GM19463 (cell line): ENCODE results near the gene FLOT1.

Source experiments
- ATAC-seq: cut with Tn5 transposase; IDR thresholded peaks from one replicate; pipeline ENCODE4 v1.9.1; 2021; ENCODE audit warnings: mild to moderate bottlenecking, moderate library complexity; ENCODE audit not compliant: unreplicated experiment

The FLOT1 gene

GRCh38 chr6:30705620-30706019 lies 36.9 kb downstream of the FLOT1 start:
- no peak for ATAC-seq

- no peak for ATAC-seq
Observed at GRCh38 chr6:30703821-30704220, 38.7 kb downstream of the FLOT1 start.

DNA sequence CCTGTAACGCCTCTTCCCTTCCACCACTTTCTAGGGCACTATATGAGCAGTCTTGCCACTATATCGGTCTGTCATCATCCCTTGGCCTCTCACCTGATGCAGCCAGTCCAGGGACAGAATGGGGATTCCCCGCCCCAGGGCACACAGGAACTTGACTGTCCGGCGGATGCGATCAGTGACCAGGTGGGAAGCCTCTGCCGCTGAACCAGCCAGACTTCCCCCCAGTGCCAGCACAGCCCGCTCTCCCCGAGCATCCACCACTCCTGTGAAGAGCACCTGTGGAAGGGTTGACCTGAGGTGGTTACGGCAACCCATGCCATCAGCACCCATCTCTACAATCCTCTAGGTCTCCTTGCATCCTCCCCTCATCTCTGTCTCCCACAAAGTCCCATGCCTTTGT lies 39.5 kb downstream of the FLOT1 start:
- no peak for ATAC-seq

GRCh38 chr6:30700340-30700739 lies 42.1 kb downstream of the FLOT1 start:
- no peak for ATAC-seq

- ATAC-seq: no peak
Observed at GRCh38 chr6:30696432-30696831, 46.1 kb downstream of the FLOT1 start.

- ATAC-seq: no peak
Observed at GRCh38 chr6:30691208-30691847, 51.2 kb downstream of the FLOT1 start.

GRCh38 chr6:30690403-30691207 lies 51.9 kb downstream of the FLOT1 start, which contains the start of gene NRM:
TSS of gene NRM (minus strand) at chr6:30690984. CDS start at chr6:30690974, 10 bp downstream.
- ATAC-seq: peak; percentile 29

DNA sequence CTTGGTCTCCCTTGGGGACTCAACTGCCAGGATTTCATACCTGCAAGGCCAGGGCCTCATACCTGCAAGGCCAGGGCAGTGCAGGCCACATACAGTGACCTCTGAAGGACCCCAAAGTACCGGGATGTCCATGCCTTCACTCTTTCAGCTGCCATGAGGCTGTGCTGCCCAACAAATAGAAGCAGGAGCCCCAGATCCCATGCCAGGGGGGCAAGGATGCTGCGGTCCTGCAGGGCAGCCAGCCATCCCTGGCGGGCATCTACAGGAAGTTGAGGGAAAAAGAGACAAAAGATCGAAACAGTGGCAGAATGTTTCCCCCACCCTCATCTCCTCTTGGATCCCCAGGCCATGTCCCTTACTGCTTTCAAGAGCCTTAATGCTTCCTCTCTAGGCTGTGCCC lies 52.5 kb downstream of the FLOT1 start:
- ATAC-seq: no peak

GRCh38 chr6:30689022-30689865 lies 53.2 kb downstream of the FLOT1 start:
- ATAC-seq: no peak

DNA sequence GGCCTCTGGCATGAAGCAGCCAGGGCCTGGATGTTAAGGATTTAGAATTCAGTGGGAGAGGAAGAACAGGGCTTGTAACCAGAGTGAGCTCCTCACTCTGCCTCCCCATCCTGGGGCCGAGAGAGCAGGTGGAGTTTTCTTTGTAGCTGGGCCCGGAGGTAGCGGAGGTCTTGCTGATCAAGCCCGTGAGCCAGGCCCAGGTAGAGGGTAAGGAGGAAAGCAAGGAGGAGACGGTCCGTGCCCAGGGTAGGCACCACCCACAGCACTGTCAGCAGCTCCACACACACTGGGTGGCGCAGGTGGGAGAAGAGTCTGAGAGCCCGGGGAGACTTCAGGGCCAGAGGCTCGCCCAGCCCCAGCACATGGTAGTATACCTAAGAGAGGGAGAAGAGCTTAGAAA lies 53.9 kb downstream of the FLOT1 start:
- no peak for ATAC-seq

DNA sequence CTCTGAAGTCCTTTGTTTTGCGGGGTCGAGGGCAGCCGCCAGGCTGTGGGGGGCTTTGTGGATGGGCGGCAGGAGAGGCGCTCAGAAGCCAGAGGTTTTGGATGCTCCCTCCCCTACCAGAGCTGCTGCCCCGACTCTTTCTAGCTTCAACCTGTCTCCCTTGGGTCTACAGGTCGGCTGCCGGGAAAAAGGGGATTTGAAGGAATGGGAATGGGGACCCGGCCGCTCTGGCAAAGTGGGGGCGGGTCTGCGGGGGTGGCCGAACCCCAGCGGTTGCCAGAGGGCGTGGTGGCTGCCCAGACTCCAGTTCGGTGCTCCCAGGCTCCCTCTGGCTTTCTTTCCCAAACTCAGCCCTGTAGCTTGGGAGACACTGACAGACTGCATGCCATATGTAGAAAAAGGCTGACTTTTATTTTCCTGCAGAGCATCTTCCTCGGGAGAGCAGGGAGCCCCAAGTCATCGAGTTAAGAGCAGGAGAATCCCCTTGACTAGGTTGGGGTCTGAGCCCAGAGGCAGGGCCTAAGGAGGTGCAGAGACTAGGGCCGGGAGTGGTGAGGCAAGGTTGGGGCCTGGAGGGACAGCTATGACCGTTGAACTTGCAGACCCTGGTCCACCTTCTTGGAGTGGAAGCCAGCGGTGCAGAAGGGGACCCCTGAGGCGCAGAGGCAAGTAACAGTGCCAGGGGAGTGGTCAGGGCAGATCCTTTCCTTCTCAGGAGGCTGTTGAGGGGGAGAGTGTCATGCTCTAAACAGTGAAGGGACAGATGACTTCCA lies 54.6 kb downstream of the FLOT1 start:
- no peak for ATAC-seq

GRCh38 chr6:30686908-30687658 lies 55.4 kb downstream of the FLOT1 start:
- ATAC-seq: peak; percentile 48

GRCh38 chr6:30686009-30686907 lies 56.2 kb downstream of the FLOT1 start, which contains the start of gene PPP1R18:
TSS of gene PPP1R18 (minus strand) at chr6:30686645. CDS start at chr6:30686018, 627 bp downstream.
- no peak for ATAC-seq

- ATAC-seq: no peak
Observed at GRCh38 chr6:30685157-30686008, 57.1 kb downstream of the FLOT1 start.

GRCh38 chr6:30684386-30685156 lies 57.9 kb downstream of the FLOT1 start:
- ATAC-seq: no peak

GRCh38 chr6:30683980-30684338 lies 58.5 kb downstream of the FLOT1 start:
- no peak for ATAC-seq
